ENCODE measurements around the gene BRICD5. TPM values are rescaled to one million over a fixed set of nuclear protein-coding genes. Genes with fewer than 3 reads are reported as not detected.

Gene BRICD5
- total RNA-seq, 1 donor from 2014 or later = 10.1 TPM

- no peak within 1 kb of the TSS for H3K4me3 ChIP-seq (ENCODE audit: low read depth, low read length)
- TF ChIP-seq CTCF (conservative IDR thresholded peaks at IDR 0.05; ENCODE audit: low read depth, low read length) = no peak
- no peak for DNase-seq (ENCODE audit: low read depth)
Observed at GRCh38 chr16:2236337-2237101, 25.9 kb upstream of the BRICD5 start, which contains the start of gene DNASE1L2. TSS of gene DNASE1L2 (plus strand) at chr16:2236444. CDS start at chr16:2236817, 373 bp downstream.

GRCh38 chr16:2235695-2236336 lies 25.2 kb upstream of the BRICD5 start:
- H3K4me3 ChIP-seq (ENCODE audit: low read depth, low read length) = no peak overlapping the region
- no peak for TF ChIP-seq CTCF (conservative IDR thresholded peaks at IDR 0.05; ENCODE audit: low read depth, low read length)
- no peak for DNase-seq (ENCODE audit: low read depth)

- DNase-seq (ENCODE audit: low read depth) = no peak
Observed at GRCh38 chr16:2235234-2235651, 24.6 kb upstream of the BRICD5 start.

GRCh38 chr16:2234813-2235170 lies 24.1 kb upstream of the BRICD5 start:
- no peak for TF ChIP-seq CTCF (conservative IDR thresholded peaks at IDR 0.05; ENCODE audit: low read depth, low read length)
- DNase-seq (ENCODE audit: low read depth) = no peak
- H3K4me3 ChIP-seq (ENCODE audit: low read depth, low read length) = no peak overlapping the region

More at GRCh38 chr16:2235234-2235651, 24.6 kb upstream of the BRICD5 start:
- no peak for TF ChIP-seq CTCF (conservative IDR thresholded peaks at IDR 0.05; ENCODE audit: low read depth, low read length)
- H3K4me3 ChIP-seq (ENCODE audit: low read depth, low read length) = no peak overlapping the region

GRCh38 chr16:2233872-2234812 lies 23.5 kb upstream of the BRICD5 start:
- TF ChIP-seq CTCF (conservative IDR thresholded peaks at IDR 0.05; ENCODE audit: low read depth, low read length) = no peak
- H3K4me3 ChIP-seq (ENCODE audit: low read depth, low read length) = no peak overlapping the region
- DNase-seq (ENCODE audit: low read depth) = no peak

- H3K4me3 ChIP-seq (ENCODE audit: low read depth, low read length) = no peak overlapping the region
- no peak for DNase-seq (ENCODE audit: low read depth)
- no peak for TF ChIP-seq CTCF (conservative IDR thresholded peaks at IDR 0.05; ENCODE audit: low read depth, low read length)
Observed at GRCh38 chr16:2233046-2233775, 22.5 kb upstream of the BRICD5 start.

All from epithelial cell of proximal tubule (primary cell).